ENCODE results near the gene TTLL11.
"Not testable (repeated sequence)": the region's sequence is repeated elsewhere in the genome, so short reads cannot be mapped to it uniquely, and the experiment has no call there.

TTLL11 gene

GRCh38 chr9:122015170-122015821, 77.8 kb downstream of the TTLL11 start:
- in situ Hi-C loops (cut with HindIII; ENCODE audit: low sequenced_read_pairs): no loop called here

- in situ Hi-C loops (cut with HindIII; ENCODE audit: low sequenced_read_pairs): no loop called here
Measured at GRCh38 chr9:122011818-122012498, 81.2 kb downstream of the TTLL11 start.

GRCh38 chr9:122008559-122008958, 84.5 kb downstream of the TTLL11 start:
- in situ Hi-C loops (cut with HindIII; ENCODE audit: low sequenced_read_pairs): no loop called here

GRCh38 chr9:122007837-122008236, 85.3 kb downstream of the TTLL11 start:
- in situ Hi-C loops (cut with HindIII; ENCODE audit: low sequenced_read_pairs): no loop called here

DNA sequence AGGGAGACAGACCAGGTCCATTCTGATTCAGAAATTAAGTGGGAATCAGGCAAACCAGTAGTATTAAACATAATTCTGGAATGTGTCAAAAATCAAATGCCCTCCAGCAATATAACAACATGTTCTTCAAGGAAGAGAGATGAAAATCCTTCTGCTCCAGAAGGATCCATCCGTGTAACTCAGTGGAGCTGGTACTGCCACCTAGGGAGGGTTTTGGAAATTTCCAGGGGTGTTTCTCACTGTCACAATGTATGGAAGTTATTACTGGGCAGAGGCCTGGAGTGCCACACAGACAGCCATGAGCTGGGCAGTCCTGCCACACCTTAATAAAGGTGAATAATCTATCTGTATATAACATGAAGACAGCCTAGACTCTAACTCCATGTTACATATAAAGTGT, 87.5 kb downstream of the TTLL11 start:
- in situ Hi-C loops (cut with HindIII; ENCODE audit: low sequenced_read_pairs): no loop called here

- in situ Hi-C loops (cut with HindIII; ENCODE audit: low sequenced_read_pairs): no loop called here
Measured at GRCh38 chr9:122004589-122004988, 88.5 kb downstream of the TTLL11 start.

GRCh38 chr9:122001491-122002201, 91.5 kb downstream of the TTLL11 start:
- in situ Hi-C loops (cut with HindIII; ENCODE audit: low sequenced_read_pairs): no loop called here

DNA sequence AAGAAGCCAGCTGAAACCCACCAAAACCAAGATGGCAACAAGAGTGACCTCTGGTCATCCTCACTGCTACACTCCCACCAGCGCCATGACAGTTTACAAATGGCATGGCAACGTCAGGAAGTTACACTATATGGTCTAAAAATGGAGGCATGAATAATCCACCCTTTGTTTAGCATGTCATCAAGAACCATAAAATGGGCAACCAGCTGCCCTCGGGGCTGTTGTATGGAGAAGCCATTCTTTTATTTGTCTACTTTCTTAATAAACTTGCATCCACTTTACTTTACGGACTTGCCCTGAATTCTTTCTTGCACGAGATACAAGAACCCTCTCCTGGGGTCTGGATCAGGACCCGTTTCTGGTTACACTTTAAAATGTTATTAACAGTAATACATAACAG, 92.6 kb downstream of the TTLL11 start:
- in situ Hi-C loops (cut with HindIII; ENCODE audit: low sequenced_read_pairs): not testable (repeated sequence)

DNA sequence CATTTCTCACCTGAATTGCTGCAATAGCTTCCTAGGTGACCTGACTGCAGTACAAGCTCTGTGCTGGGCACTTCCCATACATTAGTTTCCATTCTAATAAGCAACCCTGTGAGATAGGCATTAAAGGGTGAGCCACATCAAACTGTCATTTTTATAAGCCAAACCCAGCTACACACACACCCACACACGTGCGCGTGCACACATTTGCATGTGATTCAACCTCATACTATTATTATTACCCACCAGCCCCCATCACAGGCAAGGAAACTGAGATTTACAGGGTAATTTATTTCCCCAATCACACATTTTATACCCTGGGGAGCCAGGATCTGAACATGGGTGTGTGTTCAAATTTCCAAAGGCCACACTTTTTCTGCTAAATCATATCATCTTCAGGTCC, 93.6 kb downstream of the TTLL11 start:
- in situ Hi-C loops (cut with HindIII; ENCODE audit: low sequenced_read_pairs): loop anchor here (25.0 kb wide), 1 partner anchor 262 kb away; no protein-coding TSS in a partner anchor

- in situ Hi-C loops (cut with HindIII; ENCODE audit: low sequenced_read_pairs): loop anchor here (25.0 kb wide), 1 partner anchor 261 kb away; no protein-coding TSS in a partner anchor
Measured at GRCh38 chr9:121998513-121999049, 94.5 kb downstream of the TTLL11 start.

- in situ Hi-C loops (cut with HindIII; ENCODE audit: low sequenced_read_pairs): loop anchor here (25.0 kb wide), 1 partner anchor 260 kb away; no protein-coding TSS in a partner anchor
Measured at GRCh38 chr9:121997791-121998190, 95.3 kb downstream of the TTLL11 start.

DNA sequence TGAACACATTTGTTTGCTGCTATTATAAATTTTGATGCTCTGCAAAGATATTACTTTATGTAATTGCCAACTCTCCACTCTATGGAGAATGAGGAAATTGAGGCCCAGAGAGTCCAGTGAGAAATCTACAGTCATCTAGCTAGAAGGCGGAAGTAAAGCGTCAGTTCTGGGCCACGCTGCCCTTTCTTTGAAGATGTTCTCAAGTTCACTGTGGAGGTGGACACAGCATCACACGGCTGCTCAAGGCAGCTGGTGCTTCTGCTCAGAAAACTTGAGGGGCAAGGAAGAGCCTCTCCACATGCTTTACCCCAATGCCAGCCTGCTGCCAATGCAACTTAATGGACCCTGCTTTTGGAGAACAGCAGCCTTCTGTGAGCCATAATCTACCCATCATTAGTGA, 96.3 kb downstream of the TTLL11 start:
- in situ Hi-C loops (cut with HindIII; ENCODE audit: low sequenced_read_pairs): loop anchor here (25.0 kb wide), 1 partner anchor 259 kb away; no protein-coding TSS in a partner anchor

DNA sequence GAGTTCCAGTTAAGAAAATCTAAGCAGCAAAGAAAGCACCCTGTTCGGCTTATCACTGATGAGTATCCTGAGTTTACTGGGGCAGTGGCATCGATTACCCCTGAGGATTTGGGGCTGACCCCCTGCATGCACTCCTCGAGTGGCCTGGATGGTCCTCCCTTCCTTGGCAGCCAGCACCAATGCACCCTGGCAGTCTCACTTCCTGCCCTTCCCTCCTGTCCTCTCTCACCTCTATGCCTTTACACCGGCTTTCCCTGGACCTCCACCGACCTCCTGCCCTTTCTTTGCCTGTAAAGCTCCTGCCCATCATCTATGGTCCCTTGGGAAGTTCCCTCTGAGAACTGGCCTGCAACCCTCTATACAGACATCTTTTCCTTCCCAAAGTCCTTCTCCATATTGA, 97.1 kb downstream of the TTLL11 start:
- in situ Hi-C loops (cut with HindIII; ENCODE audit: low sequenced_read_pairs): loop anchor here (25.0 kb wide), 1 partner anchor 259 kb away; no protein-coding TSS in a partner anchor

DNA sequence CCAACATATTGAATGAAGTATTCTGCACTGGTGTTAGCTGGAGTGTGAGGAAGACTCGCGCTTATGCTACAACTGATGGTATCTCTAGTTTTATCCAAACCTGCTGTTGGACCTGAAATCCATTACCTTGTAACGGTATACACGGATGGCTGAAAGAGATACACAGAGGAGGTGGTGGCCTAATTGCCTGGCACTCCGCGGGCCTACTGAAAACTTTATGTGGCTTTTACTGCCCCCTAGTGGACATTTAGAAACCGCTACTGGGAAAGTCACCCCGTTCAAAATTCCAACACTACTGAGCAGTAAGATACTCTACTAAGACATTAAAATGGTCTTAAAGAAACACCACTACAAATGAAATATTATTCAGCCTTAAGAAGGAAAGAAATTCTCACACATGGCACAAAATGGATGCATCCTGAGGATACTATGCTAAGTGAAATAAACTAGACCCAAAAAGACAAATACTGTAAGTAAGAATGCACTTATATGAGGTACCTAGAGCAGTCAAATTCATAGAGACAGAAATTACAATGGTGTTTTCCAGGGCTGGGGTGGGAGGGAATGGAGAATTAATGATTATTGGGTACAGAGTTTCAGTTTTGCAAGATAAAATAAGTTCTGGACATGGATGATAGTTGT, 100.4 kb downstream of the TTLL11 start:
- in situ Hi-C loops (cut with HindIII; ENCODE audit: low sequenced_read_pairs): loop anchor here (25.0 kb wide), 1 partner anchor 255 kb away; no protein-coding TSS in a partner anchor

- in situ Hi-C loops (cut with HindIII; ENCODE audit: low sequenced_read_pairs): loop anchor here (25.0 kb wide), 1 partner anchor 254 kb away; no protein-coding TSS in a partner anchor
Measured at GRCh38 chr9:121991307-121991661, 101.8 kb downstream of the TTLL11 start.

GRCh38 chr9:121990600-121991306, 102.4 kb downstream of the TTLL11 start:
- in situ Hi-C loops (cut with HindIII; ENCODE audit: low sequenced_read_pairs): loop anchor here (25.0 kb wide), 1 partner anchor 253 kb away; no protein-coding TSS in a partner anchor

DNA sequence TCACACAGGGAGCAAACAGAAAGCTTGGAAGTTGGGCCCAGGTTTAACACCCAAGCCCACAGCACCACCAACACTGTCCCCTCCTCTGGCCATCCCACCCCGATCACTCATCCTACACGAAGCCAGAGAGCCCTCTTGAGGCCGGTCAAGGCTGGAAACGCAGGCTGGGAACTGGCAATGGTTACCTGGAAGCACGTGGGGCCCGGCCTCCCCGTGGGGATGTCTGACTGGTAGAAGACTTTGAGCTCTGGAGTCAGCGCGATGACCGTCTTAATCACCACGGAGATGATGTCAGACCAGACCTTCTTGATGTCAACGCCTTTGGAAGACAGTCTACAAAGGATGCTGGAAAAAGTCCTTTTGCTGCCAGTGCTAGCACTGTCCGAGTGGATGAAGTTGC, 104.1 kb downstream of the TTLL11 start:
- in situ Hi-C loops (cut with HindIII; ENCODE audit: low sequenced_read_pairs): loop anchor here (25.0 kb wide), 1 partner anchor 252 kb away; no protein-coding TSS in a partner anchor

DNA sequence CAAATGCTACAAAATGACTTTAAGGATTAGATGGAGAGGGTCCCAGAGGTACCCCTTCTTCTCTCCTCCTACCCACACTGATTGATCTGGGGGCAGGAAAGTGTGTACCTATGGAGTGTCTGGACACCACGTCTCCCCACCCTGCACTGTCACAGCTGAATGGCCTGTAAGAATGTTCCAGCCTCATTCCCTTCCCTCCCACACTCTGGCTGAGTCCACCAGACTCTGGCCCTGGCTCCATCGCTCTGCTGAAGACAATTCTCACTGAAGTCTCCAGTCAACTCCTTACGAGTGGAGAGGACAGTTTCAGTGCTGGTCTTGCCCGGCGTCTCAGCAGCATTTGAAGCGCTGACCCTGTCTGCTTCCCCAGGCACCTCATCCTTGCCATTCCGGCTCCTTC, 105.8 kb downstream of the TTLL11 start:
- in situ Hi-C loops (cut with HindIII; ENCODE audit: low sequenced_read_pairs): loop anchor here (25.0 kb wide), 1 partner anchor 250 kb away; no protein-coding TSS in a partner anchor

DNA sequence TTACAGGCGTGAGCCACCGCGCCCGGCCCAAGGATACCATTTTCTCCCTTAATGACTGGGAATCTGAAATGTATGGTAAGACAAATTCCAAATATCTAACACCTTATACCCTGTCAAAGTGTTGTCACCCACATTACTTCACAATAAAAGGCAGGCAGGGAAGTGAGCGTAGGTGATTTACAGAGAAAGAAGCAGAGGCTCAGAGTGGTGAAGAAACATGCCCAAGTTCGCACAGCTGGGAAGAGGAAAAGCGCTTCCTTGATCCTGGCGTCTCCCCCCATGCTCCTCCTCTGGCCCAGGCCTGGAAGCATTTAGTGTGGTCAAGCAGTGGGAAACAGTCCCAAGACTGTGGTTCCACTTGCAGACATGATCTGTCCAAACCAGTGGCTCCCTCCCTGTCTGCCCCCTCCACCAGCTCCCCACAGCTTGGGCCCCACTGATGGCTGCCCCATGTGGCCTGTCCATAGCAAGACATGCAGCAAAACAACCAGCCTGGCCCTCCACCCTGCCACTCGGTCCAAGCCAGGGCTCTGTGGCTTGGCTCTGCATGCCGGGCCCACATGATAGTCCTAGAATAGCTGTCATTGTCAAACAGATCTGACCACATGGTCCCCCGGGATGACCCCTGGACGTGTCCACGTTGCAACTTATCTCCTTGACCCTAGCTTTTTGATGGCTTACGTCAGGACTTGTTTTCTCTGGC, 107.2 kb downstream of the TTLL11 start:
- in situ Hi-C loops (cut with HindIII; ENCODE audit: low sequenced_read_pairs): loop anchor here (25.0 kb wide), 1 partner anchor 249 kb away; no protein-coding TSS in a partner anchor
